Natural killer cell (primary cell): ENCODE results near the gene ALOX5. TPM values are rescaled to one million over a fixed set of nuclear protein-coding genes. Genes with fewer than 3 reads are reported as not detected.
"Not testable (repeated sequence)": the region's sequence is repeated elsewhere in the genome, so short reads cannot be mapped to it uniquely, and the experiment has no call there.

Source experiments
- ATAC-seq, 3 donors: fragments of 150-1000 bp in 2 of 3; fragments of 200-7000 bp in 1 of 3; cut with Tn5 transposase; 1 replicate in 1 of 3; 2 replicates in 2 of 3; pipeline ENCODE4 v1.10.0; 2021; ENCODE audit warnings: mild to moderate bottlenecking in 2 of 3, moderate library complexity in 2 of 3
- DNase-seq, 2 donors: peaks; one replicate each; pipeline versions ENCODE4 v3.0.0 to v3.0.0-alpha.2; 2013 to 2021; ENCODE audit warnings: mixed read lengths in 1 of 2
- H3K27ac ChIP-seq: one replicate; pipeline ENCODE4 v1.5.1; 2013; ENCODE audit warnings: mild to moderate bottlenecking, low read length
- H3K27me3 ChIP-seq: one replicate; pipeline ENCODE4 v1.6.1; 2013; ENCODE audit warnings: low read length; ENCODE audit not compliant: control insufficient read depth, insufficient read depth
- H3K36me3 ChIP-seq: one replicate; pipeline ENCODE4 v1.6.1; 2013; ENCODE audit warnings: low read length; ENCODE audit not compliant: control insufficient read depth, insufficient read depth
- H3K4me1 ChIP-seq: one replicate; pipeline ENCODE4 v1.6.1; 2013; ENCODE audit warnings: low read length; ENCODE audit not compliant: control insufficient read depth, insufficient read depth
- H3K4me3 ChIP-seq: one replicate; pipeline ENCODE4 v1.5.1; 2013; ENCODE audit warnings: low read length
- H3K9me3 ChIP-seq: one replicate; pipeline ENCODE4 v1.6.1; 2013; ENCODE audit warnings: low read length; ENCODE audit not compliant: control insufficient read depth, insufficient read depth
- H3K27ac Mint-ChIP-seq, 2 donors: one replicate each; pipeline ENCODE4 v1.8.0; 2022; ENCODE audit warnings: mild to moderate bottlenecking in 2 of 2, mixed read lengths in 2 of 2, moderate library complexity in 1 of 2
- H3K27me3 Mint-ChIP-seq, 2 donors: one replicate each; pipeline ENCODE4 v1.8.0; 2022; ENCODE audit warnings: low read depth in 2 of 2, mixed read lengths in 2 of 2
- H3K36me3 Mint-ChIP-seq: one replicate; pipeline ENCODE4 v1.8.0; 2022; ENCODE audit warnings: mixed read lengths
- H3K4me1 Mint-ChIP-seq, 2 donors: one replicate each; pipeline ENCODE4 v1.8.0; 2022; ENCODE audit warnings: mixed read lengths in 2 of 2
- H3K4me3 Mint-ChIP-seq: one replicate; pipeline ENCODE4 v1.8.0; 2022; ENCODE audit warnings: mild to moderate bottlenecking, moderate library complexity, mixed read lengths
- H3K9me3 Mint-ChIP-seq, 2 donors: one replicate each; pipeline ENCODE4 v1.8.0; 2022; ENCODE audit warnings: mixed read lengths in 2 of 2
- WGBS: methylation state at CpG from one replicate; pipeline ENCODE4 v1.1.7; 2013; ENCODE audit warnings: missing lambda C conversion rate; ENCODE audit not compliant: insufficient coverage; 5-methylcytosine and 5-hydroxymethylcytosine counted together
- intact Hi-C: fragments of 100-400 bp; cut with micrococcal nuclease; formaldehyde crosslinking; loops from one replicate; pipeline ENCODE4 v1.14.2; 2022
- total RNA-seq, 4 donors: library from RNA; stranded (reverse); fragments of 120-200 nt in 1 of 4; gene quantifications; one replicate each; pipeline versions ENCODE4 v1.2.3 to v1.2.4, GENCODE V29; 2013 to 2022
- TF ChIP-seq, protein P1 (sequence below): fragments of 200-600 bp; IDR thresholded peaks from one replicate; pipeline ENCODE4 v1.8.0; 2022; ENCODE audit warnings: antibody characterized with exemption

The ALOX5 gene
- total RNA-seq, 3 donors from 2014 or later (not counting 1 experiment from before 2014, with no cell fraction given), result 8.6 to 93.5 (median 12.4) TPM

GRCh38 chr10:45353186-45353585, 20.8 kb upstream of the ALOX5 start:
- no peaks in the 10 kb centered on the region for H3K9me3 ChIP-seq
- no peak overlapping the region for H3K4me3 ChIP-seq
- intact Hi-C loops, result no loop called here
- Mint-ChIP-seq H3K9me3 (no peaks in the 10 kb centered on the region), H3K36me3 (no peaks in the 10 kb centered on the region), H3K27me3 (peaks cover 2 to 27% of the 10 kb centered on the region in 2 donors), H3K4me3 (no peak overlapping the region), H3K27ac (no peak overlapping the region), H3K4me1 (no peaks in the 10 kb centered on the region)
- no peaks in the 10 kb centered on the region for H3K36me3 ChIP-seq
- ATAC-seq (no peak), DNase-seq (no peak)
- TF ChIP-seq, protein P1, sequence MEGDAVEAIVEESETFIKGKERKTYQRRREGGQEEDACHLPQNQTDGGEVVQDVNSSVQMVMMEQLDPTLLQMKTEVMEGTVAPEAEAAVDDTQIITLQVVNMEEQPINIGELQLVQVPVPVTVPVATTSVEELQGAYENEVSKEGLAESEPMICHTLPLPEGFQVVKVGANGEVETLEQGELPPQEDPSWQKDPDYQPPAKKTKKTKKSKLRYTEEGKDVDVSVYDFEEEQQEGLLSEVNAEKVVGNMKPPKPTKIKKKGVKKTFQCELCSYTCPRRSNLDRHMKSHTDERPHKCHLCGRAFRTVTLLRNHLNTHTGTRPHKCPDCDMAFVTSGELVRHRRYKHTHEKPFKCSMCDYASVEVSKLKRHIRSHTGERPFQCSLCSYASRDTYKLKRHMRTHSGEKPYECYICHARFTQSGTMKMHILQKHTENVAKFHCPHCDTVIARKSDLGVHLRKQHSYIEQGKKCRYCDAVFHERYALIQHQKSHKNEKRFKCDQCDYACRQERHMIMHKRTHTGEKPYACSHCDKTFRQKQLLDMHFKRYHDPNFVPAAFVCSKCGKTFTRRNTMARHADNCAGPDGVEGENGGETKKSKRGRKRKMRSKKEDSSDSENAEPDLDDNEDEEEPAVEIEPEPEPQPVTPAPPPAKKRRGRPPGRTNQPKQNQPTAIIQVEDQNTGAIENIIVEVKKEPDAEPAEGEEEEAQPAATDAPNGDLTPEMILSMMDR, result no peak
- H3K27me3 ChIP-seq, result no peaks in the 10 kb centered on the region
- WGBS, result 88% methylated on average over 1 of the region's 1 CpG
- no peak overlapping the region for H3K27ac ChIP-seq
- H3K4me1 ChIP-seq, result no peaks in the 10 kb centered on the region

DNA sequence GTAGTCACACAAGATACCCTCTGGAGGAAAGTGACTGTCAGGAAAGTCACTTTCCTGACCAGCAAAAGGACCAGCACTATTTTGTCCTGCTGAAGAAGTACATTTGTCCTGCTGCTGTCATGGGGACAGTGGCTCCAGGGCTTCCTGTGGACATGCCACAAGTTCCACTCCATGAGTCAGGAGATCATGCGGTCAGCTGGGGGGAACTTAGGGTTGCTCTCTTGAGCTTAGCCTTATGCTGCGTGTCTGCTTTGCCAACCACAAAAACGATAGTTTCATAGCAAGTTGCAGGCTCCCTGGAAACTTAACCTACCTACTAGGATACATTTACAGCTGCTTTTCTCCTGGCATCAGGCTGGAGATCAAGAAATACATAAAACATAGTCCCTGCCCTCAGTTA, 19.8 kb upstream of the ALOX5 start:
- H3K27me3 Mint-ChIP-seq, result peaks cover 2 to 31% of the 10 kb centered on the region in 2 donors
- Histone ChIP-seq H3K36me3 (no peaks in the 10 kb centered on the region), H3K27me3 (no peaks in the 10 kb centered on the region), H3K9me3 (no peaks in the 10 kb centered on the region), H3K27ac (no peak overlapping the region), H3K4me3 (no peak overlapping the region), H3K4me1 (no peaks in the 10 kb centered on the region)
- no peaks in the 10 kb centered on the region for H3K9me3 Mint-ChIP-seq
- intact Hi-C loops, result no loop called here
- no peaks in the 10 kb centered on the region for H3K36me3 Mint-ChIP-seq
- WGBS, result 98% methylated on average over 3 of the region's 3 CpGs
- TF ChIP-seq, protein P1, result no peak
- DNase-seq, result no peak
- no peak overlapping the region for H3K27ac Mint-ChIP-seq
- H3K4me3 Mint-ChIP-seq, result no peak overlapping the region
- no peaks in the 10 kb centered on the region for H3K4me1 Mint-ChIP-seq
- no peak for ATAC-seq

DNA sequence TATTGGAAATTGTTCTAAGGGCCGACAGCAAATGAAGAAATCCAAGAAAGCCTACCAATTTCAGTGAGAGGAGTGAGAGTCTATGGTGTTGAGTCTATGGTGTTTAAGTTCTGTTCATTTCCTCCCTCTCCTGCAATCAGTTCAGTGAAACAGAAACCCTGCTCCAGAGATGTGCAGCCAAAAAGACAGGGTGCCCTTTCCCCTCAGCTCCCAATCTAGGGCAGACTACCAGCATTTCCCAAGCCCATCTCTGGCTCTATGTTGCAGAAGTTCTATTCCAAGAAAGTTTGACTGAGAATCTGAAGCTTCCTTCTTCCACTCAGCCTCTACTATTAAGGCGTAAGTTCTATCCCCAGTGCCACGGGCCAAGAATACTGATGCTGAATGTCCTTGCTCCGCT, 18.5 kb upstream of the ALOX5 start:
- no peak overlapping the region for H3K4me3 Mint-ChIP-seq
- no peak overlapping the region for H3K4me3 ChIP-seq
- WGBS, result 96% methylated on average over 3 of the region's 4 CpGs
- H3K27ac ChIP-seq, result no peak overlapping the region
- H3K4me1 Mint-ChIP-seq, result no peaks in the 10 kb centered on the region
- H3K36me3 ChIP-seq, result no peaks in the 10 kb centered on the region
- no peaks in the 10 kb centered on the region for H3K9me3 ChIP-seq
- TF ChIP-seq, protein P1, result no peak
- no peaks in the 10 kb centered on the region for H3K36me3 Mint-ChIP-seq
- H3K27me3 ChIP-seq, result no peaks in the 10 kb centered on the region
- no peaks in the 10 kb centered on the region for H3K9me3 Mint-ChIP-seq
- no peak overlapping the region for H3K27ac Mint-ChIP-seq
- H3K27me3 Mint-ChIP-seq, result peaks cover 2 to 31% of the 10 kb centered on the region in 2 donors
- intact Hi-C loops, result no loop called here
- no peak for ATAC-seq
- H3K4me1 ChIP-seq, result no peaks in the 10 kb centered on the region
- no peak for DNase-seq

DNA sequence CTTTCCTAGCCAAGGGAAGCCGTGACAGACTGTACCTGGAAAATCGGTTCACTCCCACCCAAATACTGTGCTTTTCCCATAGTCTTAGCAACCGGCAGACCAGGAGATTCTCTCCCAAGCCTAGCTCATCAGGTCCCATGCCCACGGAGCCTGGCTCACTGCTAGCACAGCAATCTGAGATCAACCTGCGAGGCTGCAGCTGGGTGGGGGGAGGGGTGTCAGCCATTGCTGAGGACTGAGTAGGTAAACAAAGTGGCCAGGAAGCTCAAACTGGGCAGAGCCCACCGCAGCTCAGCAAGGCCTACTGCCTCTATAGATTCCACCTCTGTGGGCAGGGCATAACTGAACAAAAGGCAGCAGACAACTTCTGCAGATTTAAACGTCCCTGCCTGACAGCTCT, 15.1 kb upstream of the ALOX5 start:
- H3K4me3 ChIP-seq, intact Hi-C loops, H3K4me1 Mint-ChIP-seq, H3K27ac Mint-ChIP-seq, H3K9me3 ChIP-seq, DNase-seq, H3K4me3 Mint-ChIP-seq, ATAC-seq, H3K36me3 Mint-ChIP-seq, H3K4me1 ChIP-seq, H3K9me3 Mint-ChIP-seq, H3K27ac ChIP-seq, H3K36me3 ChIP-seq, H3K27me3 ChIP-seq: not testable (repeated sequence)
- H3K27me3 Mint-ChIP-seq, result peaks cover 19 to 46% of the 10 kb centered on the region in 2 donors
- WGBS, result 80% methylated on average over 7 of the region's 7 CpGs

DNA sequence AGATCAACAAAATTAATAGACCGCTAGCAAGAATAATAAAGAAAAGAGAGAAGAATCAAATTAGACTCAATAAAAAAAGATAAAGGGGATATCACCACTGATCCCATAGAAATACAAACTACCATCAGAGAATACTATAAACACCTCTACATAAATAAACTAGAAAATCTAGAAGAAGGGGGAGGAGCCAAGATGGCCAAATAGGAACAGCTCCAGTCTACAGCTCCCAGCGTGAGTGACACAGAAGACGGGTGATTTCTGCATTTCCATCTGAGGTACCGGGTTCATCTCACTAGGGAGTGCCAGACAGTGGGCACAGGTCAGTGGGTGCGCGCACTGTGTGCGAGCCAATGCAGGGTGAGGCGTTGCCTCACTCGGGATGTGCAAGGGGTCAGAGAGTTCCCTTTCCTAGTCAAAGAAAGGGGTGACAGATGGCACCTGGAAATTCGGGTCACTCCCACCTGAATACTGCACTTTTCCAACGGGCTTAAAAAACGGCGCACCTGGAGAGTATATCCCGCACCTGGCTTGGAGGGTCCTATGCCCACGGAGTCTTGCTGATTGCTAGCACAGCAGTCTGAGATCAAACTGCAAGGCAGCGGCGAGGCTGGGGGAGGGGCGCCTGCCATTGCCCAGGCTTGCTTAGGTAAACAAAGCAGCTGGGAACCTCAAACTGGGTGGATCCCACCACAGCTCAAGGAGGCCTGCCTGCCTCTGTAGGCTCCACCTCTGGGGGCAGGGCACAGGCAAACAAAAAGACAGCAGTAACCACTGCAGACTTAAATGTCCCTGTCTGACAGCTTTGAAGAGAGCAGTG, 11.8 kb upstream of the ALOX5 start:
- intact Hi-C loops, H3K27me3 ChIP-seq, H3K9me3 ChIP-seq, H3K27ac Mint-ChIP-seq, H3K4me1 Mint-ChIP-seq, DNase-seq, H3K4me3 ChIP-seq, H3K4me3 Mint-ChIP-seq, H3K36me3 Mint-ChIP-seq, H3K36me3 ChIP-seq, H3K4me1 ChIP-seq, H3K27ac ChIP-seq, ATAC-seq, H3K9me3 Mint-ChIP-seq: not testable (repeated sequence)
- H3K27me3 Mint-ChIP-seq, result peaks cover 27 to 32% of the 10 kb centered on the region in 2 donors
- WGBS, result 81% methylated on average over 17 of the region's 18 CpGs

DNA sequence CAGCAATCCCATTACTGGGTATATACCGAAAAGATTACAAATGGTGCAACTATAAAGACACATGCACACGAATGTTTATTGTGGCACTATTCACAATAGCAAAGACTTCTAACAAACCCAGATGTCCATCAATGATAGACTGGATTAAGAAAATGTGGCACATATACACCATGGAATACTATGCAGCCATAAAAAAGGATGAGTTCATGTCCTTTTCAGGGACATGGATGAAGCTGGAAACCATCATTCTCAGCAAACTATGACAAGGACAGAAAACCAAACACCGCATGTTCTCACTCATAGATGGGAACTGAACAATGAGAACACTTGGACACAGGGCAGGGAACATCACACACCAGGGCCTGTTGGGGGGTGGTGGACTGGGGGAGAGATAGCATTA, 6.4 kb upstream of the ALOX5 start:
- H3K4me1 ChIP-seq, H3K4me1 Mint-ChIP-seq, H3K36me3 ChIP-seq, DNase-seq, ATAC-seq, H3K27ac ChIP-seq, H3K27ac Mint-ChIP-seq, H3K36me3 Mint-ChIP-seq, H3K9me3 ChIP-seq, H3K4me3 ChIP-seq, H3K4me3 Mint-ChIP-seq, intact Hi-C loops, H3K27me3 ChIP-seq, H3K9me3 Mint-ChIP-seq: not testable (repeated sequence)
- peaks cover 48 to 59% of the 10 kb centered on the region in 2 donors for H3K27me3 Mint-ChIP-seq
- 97% methylated on average over 3 of the region's 3 CpGs for WGBS
